MCF 10A (cell line): ENCODE data around the gene S100A2. TPM values are rescaled to one million over a fixed set of nuclear protein-coding genes. Genes with fewer than 3 reads are reported as not detected.
"Not testable (repeated sequence)": the region's sequence is repeated elsewhere in the genome, so short reads cannot be mapped to it uniquely, and the experiment has no call there.

Experiments
- BruUV-seq: library from RNA; stranded (reverse); fragments of 400-500 nt; replicated peaks from 2 replicates; lab custom pipeline; 2021; lab: Mats Ljungman, UMichigan
- CTCF ChIA-PET: fragments of 300-600 bp; sonication (Branson Sonifier 250); formaldehyde crosslinking; extraction: SDS; loops from one replicate; lab custom pipeline; 2021; ENCODE audit warnings: antibody characterized with exemption, inconsistent platforms; lab: Yijun Ruan, JAX
- POLR2A ChIA-PET: fragments of 300-600, 350-650 bp; sonication (Branson Sonifier 250); formaldehyde crosslinking; extraction: SDS; loops from one replicate; lab custom pipeline; 2020; ENCODE audit warnings: antibody characterized with exemption, inconsistent platforms; lab: Yijun Ruan, JAX
- DNase-seq: peaks from one replicate; pipeline ENCODE4 v3.0.0-alpha.2; 2018; ENCODE audit not compliant: unreplicated experiment
- H3K27ac Mint-ChIP-seq: one replicate; pipeline ENCODE4 v1.8.0; 2022; ENCODE audit warnings: mild to moderate bottlenecking, low read depth, mixed read lengths; ENCODE audit not compliant: unreplicated experiment
- H3K27me3 Mint-ChIP-seq: one replicate; pipeline ENCODE4 v1.8.0; 2022; ENCODE audit warnings: mixed read lengths; ENCODE audit not compliant: insufficient read depth, unreplicated experiment
- H3K36me3 Mint-ChIP-seq: one replicate; pipeline ENCODE4 v1.8.0; 2022; ENCODE audit warnings: mild to moderate bottlenecking, moderate library complexity, mixed read lengths; ENCODE audit not compliant: insufficient read depth, unreplicated experiment
- H3K4me1 Mint-ChIP-seq: one replicate; pipeline ENCODE4 v1.8.0; 2022; ENCODE audit warnings: mixed read lengths; ENCODE audit not compliant: insufficient read depth, unreplicated experiment
- H3K4me3 Mint-ChIP-seq: one replicate; pipeline ENCODE4 v1.8.0; 2022; ENCODE audit warnings: mild to moderate bottlenecking, moderate library complexity, mixed read lengths; ENCODE audit not compliant: unreplicated experiment
- H3K9me3 Mint-ChIP-seq: one replicate; pipeline ENCODE4 v1.8.0; 2022; ENCODE audit warnings: mixed read lengths; ENCODE audit not compliant: unreplicated experiment
- intact Hi-C: fragments of 100-400 bp; cut with micrococcal nuclease; formaldehyde crosslinking; loops from 2 replicates; pipeline ENCODE4 v1.14.1; 2022
- total RNA-seq: library from RNA; stranded (reverse); gene quantifications from 2 replicates; pipeline ENCODE4 v1.2.3, GENCODE V29; 2022
- TF ChIP-seq, protein P1 (sequence below): fragments of 200-600 bp; IDR thresholded peaks from one replicate; pipeline ENCODE4 v1.8.0; 2022; ENCODE audit warnings: antibody characterized with exemption, mild to moderate bottlenecking; ENCODE audit not compliant: unreplicated experiment

S100A2 gene
- total RNA-seq, 1 experiment from 2014 or later = 5,064 TPM

DNA sequence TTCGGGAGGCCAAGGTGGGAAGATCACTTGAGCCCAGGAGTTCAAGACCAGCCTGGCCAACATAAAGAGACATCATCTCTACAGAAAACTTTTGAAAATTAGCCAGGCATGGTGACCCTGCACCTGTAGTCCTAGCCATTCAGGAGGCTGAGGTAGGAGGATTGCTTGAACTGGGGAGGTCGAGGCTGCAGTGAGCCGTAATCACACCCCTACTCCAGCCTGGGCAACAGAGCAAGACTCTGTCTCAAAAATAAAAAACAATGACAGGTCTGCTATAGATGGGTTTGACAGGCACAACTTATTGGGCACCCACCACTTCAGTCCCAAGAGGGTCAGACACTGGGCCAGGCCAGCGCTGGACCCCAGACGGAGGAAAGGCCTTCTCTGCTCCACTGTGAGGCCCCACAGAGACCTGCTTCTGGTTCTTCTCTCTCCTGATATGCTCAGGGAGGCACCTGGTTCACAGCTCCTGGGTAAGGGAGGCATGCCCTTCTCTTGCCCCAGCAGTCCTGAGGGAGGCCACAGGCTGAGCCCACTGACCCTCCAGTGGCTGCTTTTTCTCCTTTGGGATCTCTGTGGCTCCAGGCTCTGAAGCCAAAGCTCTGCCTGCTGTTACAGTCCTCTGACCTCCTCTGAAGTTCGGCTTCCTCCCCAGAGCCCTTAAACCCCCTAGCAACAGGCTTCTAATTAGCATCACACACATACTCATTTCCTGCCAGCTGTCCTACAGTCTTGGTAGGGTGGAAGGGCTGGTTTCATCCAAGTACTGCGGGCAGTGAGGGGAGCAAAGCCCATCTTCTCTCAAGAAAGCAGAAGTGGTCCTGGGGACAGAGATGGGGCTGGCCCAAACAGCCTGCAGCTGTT is 32.9 kb upstream of the S100A2 start:
- peaks cover 12% of the 10 kb centered on the region for H3K4me1 Mint-ChIP-seq
- TF ChIP-seq, protein P1, sequence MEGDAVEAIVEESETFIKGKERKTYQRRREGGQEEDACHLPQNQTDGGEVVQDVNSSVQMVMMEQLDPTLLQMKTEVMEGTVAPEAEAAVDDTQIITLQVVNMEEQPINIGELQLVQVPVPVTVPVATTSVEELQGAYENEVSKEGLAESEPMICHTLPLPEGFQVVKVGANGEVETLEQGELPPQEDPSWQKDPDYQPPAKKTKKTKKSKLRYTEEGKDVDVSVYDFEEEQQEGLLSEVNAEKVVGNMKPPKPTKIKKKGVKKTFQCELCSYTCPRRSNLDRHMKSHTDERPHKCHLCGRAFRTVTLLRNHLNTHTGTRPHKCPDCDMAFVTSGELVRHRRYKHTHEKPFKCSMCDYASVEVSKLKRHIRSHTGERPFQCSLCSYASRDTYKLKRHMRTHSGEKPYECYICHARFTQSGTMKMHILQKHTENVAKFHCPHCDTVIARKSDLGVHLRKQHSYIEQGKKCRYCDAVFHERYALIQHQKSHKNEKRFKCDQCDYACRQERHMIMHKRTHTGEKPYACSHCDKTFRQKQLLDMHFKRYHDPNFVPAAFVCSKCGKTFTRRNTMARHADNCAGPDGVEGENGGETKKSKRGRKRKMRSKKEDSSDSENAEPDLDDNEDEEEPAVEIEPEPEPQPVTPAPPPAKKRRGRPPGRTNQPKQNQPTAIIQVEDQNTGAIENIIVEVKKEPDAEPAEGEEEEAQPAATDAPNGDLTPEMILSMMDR = no peak
- no TSS peak for BruUV-seq
- intact Hi-C loops = no loop called here
- POLR2A ChIA-PET = interaction anchor here (0.7 to 6.2 kb wide), 12 partner anchors 10 to 92 kb away, joined by 3 to 74 read pairs (median 5); partner anchors contain the start of genes CHTOP, S100A1, S100A13 and S100A14
- peak overlapping the region; percentile 14 for H3K27ac Mint-ChIP-seq
- H3K4me3 Mint-ChIP-seq = no peak overlapping the region
- H3K9me3 Mint-ChIP-seq = no peaks in the 10 kb centered on the region
- H3K27me3 Mint-ChIP-seq = no peaks in the 10 kb centered on the region
- no peak for DNase-seq
- H3K36me3 Mint-ChIP-seq = peaks cover 33% of the 10 kb centered on the region
- CTCF ChIA-PET = interaction anchor here (0.6 to 1.2 kb wide), 6 partner anchors 26 to 246 kb away, joined by 3 to 6 read pairs (median 3); partner anchors contain the start of genes S100A1 and S100A13

DNA sequence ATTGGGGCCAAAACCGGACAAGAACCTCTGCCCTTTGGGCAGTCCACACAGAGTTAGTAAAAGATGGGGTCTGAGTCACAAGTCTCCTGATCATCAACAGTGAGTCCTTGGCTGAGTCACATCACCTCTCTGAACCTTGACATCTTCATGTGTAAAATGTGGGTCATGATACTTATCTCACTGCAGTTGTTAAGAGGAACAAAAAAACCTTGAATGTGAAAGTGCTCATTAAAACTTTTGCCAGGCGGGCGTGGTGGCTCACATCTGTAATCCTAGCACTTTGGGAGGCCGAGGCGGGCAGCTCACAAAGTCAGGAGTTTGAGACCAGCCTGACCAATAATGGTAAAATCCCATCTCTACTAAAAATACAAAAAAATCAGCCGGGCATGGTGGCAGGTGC is 31.6 kb upstream of the S100A2 start:
- BruUV-seq = no TSS peak
- H3K4me3 Mint-ChIP-seq = no peak overlapping the region
- no peaks in the 10 kb centered on the region for H3K27me3 Mint-ChIP-seq
- peak; percentile 68 for DNase-seq
- H3K4me1 Mint-ChIP-seq = peaks cover 12% of the 10 kb centered on the region
- no peaks in the 10 kb centered on the region for H3K9me3 Mint-ChIP-seq
- TF ChIP-seq, protein P1 = no peak
- ChIA-PET CTCF (interaction anchor here (0.9 kb wide), 1 partner anchor 11 kb away, joined by 3 read pairs; no protein-coding TSS in a partner anchor), POLR2A (interaction anchor here (0.9 to 6.2 kb wide), 6 partner anchors 11 to 21 kb away, joined by 3 to 74 read pairs (median 6); partner anchors contain the start of genes S100A14 and S100A16)
- peaks cover 33% of the 10 kb centered on the region for H3K36me3 Mint-ChIP-seq
- peak overlapping the region; percentile 14 for H3K27ac Mint-ChIP-seq
- intact Hi-C loops = loop anchor here (2.0 kb wide), 1 partner anchor 14 kb away; no protein-coding TSS in a partner anchor

DNA sequence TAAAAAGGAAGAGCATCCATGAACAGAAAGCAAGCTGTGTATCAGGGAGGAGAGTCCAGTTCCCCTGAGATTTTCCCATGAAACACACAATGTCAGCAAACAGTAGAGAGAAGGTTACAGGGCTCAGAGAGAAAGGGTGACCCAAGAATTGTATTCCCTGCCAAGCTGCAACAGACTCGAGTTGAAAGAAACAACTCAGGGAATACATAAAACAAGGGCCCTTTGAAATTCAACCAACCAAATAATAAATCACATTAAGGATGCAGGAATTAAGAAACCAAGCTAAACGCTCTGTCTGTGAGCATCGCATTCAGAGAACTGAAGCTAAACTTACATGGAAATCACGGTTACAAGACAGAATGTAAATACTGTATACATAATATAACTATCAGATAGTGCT is 27.1 kb upstream of the S100A2 start:
- Mint-ChIP-seq H3K9me3 (no peaks in the 10 kb centered on the region), H3K27me3 (no peaks in the 10 kb centered on the region), H3K36me3 (peaks cover 12% of the 10 kb centered on the region), H3K4me3 (no peak overlapping the region), H3K27ac (no peak overlapping the region), H3K4me1 (peaks cover 10% of the 10 kb centered on the region)
- CTCF ChIA-PET = interaction anchor here (0.7 to 2.5 kb wide), 7 partner anchors 11 to 241 kb away, joined by 3 to 19 read pairs (median 5); partner anchors contain the start of gene S100A13
- POLR2A ChIA-PET = interaction anchor here (0.6 to 3.2 kb wide), 14 partner anchors 10 to 133 kb away, joined by 3 to 15 read pairs (median 4); partner anchors contain the start of genes S100A14 and S100A16
- DNase-seq = no peak
- no TSS peak for BruUV-seq
- TF ChIP-seq, protein P1 = no peak
- intact Hi-C loops = no loop called here

DNA sequence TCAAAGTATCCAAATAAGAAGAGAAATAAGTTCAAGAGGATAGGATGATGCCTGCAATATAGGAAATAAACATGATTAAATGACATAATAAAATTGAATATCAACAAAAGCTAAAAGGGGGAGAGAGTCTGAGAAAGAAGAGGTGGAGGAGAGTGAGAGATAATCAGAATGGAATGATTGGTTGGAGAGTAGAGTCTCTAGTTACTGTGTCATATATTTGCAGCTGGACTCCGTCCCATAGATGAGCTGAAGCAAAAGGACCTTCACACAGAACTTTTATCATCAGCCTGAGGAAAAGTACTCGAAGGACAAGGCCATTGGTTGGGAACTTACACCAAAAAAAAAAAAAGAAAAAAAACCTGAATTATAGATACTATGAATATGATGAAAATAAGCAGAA is 22.8 kb upstream of the S100A2 start:
- CTCF ChIA-PET = interaction anchor here (0.6 to 0.7 kb wide), 2 partner anchors 11 to 12 kb away, joined by 4 read pairs; no protein-coding TSS in a partner anchor
- H3K36me3 Mint-ChIP-seq = peaks cover 7% of the 10 kb centered on the region
- no peak overlapping the region for H3K4me3 Mint-ChIP-seq
- TF ChIP-seq, protein P1 = no peak
- BruUV-seq = no TSS peak
- intact Hi-C loops = no loop called here
- H3K4me1 Mint-ChIP-seq = peaks cover 16% of the 10 kb centered on the region
- H3K27me3 Mint-ChIP-seq = no peaks in the 10 kb centered on the region
- H3K9me3 Mint-ChIP-seq = no peaks in the 10 kb centered on the region
- no peak for DNase-seq
- peak overlapping the region; percentile 20 for H3K27ac Mint-ChIP-seq
- POLR2A ChIA-PET = interaction anchor here (0.7 to 1.0 kb wide), 2 partner anchors 14 to 16 kb away, joined by 3 read pairs; no protein-coding TSS in a partner anchor

DNA sequence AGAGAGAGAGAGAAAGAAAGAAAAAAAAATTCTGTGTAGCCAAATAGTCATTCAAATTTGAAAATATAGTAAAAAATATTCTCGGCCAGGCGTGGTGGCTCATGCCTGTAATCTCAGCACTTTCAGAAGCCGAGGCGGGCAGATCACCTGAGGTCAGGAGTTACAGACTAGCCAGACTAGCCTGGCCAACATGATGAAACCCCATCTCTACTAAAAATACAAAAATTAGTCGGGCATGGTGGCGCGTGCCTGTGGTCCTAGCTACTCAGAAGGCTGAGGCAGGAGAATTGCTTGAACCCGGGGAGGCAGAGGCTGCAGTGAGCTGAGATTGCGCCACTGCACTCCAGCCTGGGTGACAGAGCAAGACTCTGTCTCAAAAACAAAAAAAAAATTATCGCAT is 22.4 kb upstream of the S100A2 start:
- DNase-seq, intact Hi-C loops, H3K9me3 Mint-ChIP-seq, H3K36me3 Mint-ChIP-seq, BruUV-seq, H3K4me3 Mint-ChIP-seq, H3K27me3 Mint-ChIP-seq: not testable (repeated sequence)
- H3K4me1 Mint-ChIP-seq = peaks cover 16% of the 10 kb centered on the region
- CTCF ChIA-PET = interaction anchor here (0.6 to 0.7 kb wide), 2 partner anchors 10 to 12 kb away, joined by 4 read pairs; no protein-coding TSS in a partner anchor
- H3K27ac Mint-ChIP-seq = peak overlapping the region; percentile 20
- POLR2A ChIA-PET = interaction anchor here (0.7 to 3.3 kb wide), 3 partner anchors 14 to 25 kb away, joined by 3 to 20 read pairs (median 3); partner anchors contain the start of gene S100A16
